Ecto neural progenitor cell (in vitro differentiated cells): Measurements from ENCODE around the gene KANK4.

Experiments
- DNase-seq: peaks from one replicate; pipeline ENCODE4 v3.0.0-alpha.2; 2018; ENCODE audit warnings: low spot score

Gene KANK4

DNA sequence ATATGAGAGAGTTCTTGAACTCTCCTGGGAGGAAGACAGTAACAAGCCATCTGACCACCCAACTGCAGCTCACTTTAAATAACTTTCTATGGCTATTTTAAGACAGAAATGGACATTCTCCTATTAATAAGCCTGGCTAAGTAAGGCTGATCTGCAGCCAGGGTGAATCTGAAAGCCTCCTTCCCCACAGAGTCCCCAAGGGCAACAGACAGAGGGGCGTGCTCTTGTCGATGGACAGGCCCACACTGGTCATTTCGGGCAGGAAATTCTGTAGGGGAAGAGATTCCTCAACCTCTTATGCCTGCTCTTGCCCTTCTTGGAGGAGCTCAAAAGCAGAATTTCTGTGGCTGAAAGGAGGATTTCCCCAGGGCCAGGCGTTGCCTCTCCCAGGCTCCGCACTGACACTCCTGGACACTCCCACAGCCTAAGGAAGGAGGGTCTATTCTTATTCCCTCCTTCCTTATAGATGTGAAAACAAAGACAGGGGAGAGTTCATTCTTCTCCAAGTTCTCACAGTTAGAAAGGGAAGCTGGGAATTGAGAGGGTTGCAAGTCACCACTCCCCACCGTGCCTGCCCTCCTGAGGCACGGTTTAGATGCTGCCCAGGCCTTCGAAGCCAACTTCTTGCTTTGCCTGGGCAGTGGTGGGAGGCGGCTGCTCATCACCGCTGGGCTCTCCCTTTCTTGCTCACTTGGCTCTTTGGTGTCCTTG is 17.9 kb upstream of the KANK4 start:
- peak; percentile 55 for DNase-seq

DNA sequence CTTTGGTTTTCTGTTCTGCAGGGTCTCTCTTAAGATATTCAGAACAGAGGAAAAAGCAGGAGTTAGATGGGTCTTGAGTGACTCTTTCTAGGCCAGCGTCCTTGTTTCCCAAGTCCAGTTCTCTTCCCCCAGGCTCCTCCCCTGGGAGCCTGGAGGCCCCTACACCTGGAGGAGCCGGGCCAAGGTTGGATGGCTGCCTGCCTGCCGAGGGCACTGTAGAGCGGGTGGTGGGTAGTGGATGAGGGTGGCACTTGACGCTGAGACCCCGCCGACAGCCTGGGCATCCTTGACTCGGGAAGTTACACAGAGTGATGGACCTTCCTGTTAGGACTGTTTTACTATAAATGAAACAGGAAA is 17.4 kb upstream of the KANK4 start:
- no peak for DNase-seq

DNA sequence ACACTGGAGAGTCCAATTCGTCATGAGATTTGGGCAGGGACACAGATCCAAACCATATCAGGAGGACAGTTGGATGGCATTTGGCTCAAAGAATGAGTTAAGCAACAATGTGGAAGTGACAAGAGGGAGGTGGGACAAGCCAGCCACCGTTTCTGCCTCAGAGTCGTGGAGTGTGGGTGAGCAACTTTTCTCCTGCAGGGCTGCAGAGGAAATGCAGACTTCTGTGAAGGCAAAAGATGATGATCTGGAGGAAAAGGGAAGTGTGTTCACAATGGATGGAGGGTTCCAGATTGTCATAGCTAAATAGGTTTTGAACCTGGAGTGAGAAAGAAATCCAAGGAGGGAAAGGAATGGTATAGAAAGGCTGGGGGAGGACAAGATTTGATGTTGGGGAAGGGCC is 16.4 kb upstream of the KANK4 start:
- DNase-seq, result no peak

DNA sequence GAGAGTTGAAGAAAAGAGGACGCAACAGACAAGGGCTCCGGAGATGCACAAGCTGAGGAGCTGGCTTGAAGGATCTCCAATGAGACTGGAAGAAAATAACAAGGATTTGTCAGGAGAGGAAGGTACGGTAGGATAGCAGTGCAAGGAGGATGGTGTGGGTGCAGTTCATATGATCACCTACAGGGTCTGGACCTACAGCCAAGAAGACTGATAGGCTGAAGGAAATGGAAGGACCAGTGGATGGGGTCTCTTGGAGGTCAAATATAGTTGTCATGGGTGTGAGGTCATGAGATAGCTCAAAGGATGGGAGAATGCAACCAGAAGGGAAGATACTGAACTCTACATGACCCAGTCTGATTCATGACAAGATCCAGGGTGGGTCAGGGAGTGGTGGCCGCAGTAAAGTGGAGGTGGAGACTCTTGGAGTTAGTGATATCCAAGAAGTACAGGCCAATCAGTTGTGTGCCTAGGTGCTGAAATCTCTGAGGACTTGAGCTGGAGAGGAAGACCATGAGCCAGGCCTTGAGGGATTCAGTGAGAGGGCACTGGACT is 15.3 kb upstream of the KANK4 start:
- no peak for DNase-seq

DNA sequence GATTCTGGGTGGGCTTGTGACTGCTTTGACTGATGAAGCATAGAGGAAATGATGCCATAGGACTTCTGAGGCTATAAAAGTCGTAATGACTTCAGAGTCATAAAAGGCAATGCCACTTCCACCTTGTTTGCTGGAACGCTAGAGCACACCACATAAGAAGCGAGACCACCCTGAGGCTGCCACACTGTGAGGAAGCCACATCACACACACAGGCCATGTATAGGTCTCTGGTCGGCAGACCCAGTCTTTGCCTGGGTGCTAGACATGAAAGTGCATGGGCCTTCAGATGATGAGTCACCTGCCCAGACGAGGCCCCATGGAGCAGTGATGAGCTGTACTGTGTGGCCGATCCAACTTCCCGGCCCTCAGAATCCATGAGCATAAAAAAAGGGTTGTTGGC is 14.2 kb upstream of the KANK4 start:
- DNase-seq, result no peak

DNA sequence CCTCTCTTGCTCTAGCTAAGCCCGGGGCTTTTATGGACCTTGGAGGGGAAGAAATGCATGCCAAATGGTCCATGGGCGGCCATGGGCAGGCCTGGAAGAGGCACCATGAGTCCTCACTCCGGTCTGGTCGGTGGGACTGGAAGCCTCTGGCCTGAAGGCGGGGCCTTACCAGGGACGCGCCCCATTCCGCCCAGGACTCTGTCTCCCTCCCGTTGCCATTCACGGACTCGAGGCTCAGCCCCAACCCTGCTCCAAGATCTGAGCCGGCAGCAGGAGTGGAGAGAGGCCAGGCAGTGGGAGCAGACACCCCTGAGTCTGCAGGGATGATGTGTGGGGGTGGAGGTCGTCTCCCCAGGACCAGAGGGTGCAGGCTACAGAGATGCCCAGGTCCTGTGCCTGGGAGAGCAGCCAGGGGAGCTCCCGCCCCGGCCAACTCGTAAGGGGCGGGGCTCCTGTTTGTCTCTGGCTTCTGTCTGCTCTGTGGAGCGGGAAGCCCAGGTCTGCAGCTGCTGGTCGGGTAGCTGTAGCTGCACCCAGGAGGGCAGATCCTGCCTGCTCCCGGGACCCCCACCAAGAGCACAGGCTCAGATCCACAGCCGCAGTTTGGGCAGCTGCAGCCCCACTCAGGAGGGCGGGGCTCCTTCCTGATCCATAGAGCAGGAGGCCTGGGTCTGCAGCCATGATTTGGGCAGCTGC is 8.3 kb upstream of the KANK4 start:
- no peak for DNase-seq

DNA sequence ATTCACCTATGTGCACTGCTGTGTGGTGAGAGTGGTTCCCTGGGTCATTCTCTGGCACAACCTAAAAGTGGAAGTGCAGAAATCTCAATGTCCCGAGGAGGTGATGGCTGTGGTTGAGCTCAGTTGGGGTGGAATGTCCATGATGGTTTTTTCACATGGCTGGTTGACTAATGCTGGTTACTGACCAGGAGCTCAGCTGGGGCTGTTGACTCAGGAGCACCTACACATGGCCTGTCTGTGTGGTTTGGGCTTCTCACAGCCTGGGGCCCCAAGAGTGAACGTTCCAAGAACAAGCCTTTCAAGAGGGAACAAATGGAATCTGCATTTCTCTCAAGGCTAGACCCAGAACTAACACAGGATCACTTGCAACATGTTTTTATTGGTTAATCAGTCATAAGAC is 6.4 kb upstream of the KANK4 start:
- DNase-seq, result no peak

DNA sequence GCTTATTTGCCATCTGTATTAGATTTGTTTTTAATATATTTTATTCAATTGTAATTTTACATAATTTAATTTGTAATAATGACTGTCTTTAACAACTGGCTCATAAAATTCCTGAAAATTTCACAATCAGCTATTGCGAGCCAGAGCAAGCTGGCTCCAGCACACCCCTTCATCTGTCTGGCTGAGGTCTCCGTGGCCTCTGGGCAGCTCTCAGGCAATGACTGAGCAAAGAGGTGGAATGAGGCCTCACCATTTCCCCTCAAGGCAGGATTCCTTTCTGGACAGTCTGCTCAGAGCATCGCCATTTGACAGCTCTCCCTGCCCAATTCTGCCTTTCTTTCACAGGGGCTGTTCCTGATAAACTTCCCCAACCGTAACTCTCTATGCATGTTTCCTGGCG is 5.8 kb upstream of the KANK4 start:
- DNase-seq, result no peak

DNA sequence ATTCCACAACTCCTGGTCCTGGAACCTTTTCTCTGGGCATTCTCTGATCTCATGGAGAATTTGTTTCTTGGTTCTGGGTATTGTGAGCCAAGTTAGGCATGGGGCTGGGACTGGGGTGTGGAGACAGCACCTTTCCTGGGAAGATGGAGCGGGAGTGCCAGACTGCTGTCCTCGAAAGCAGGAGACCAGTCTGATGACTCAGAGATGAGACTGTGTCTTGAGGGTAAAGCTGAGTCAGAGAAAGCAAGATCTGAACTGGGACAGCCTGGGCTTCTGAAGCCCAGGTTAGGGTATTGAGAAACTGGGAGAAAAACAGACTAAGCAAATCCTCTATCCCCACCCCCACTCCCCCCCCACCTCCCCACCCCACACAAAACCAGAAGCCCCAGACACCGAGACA is 2.2 kb upstream of the KANK4 start:
- DNase-seq, result no peak

DNA sequence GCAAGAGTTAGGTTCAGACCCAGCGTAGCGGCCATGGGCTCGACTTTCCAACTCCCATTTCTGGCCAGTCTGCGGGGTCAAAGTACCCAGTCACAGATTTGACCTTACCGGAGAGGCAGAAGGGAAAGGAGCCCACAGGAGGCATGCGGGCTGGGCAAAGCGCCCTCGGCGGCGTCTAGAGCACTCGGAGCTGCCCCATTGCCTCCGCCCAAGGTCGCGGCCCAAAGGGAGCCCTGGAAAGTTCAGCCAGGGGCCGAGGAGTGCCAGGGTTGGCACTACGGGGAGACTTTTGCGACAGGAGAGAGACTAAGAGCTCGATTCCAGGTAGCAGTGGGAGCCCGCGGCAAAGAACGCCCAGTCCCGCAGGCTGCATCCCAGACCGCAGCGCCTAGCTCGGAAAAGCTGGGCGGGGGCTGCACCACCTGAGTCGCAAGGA is 896 bp downstream of the KANK4 start:
- DNase-seq, result no peak

DNA sequence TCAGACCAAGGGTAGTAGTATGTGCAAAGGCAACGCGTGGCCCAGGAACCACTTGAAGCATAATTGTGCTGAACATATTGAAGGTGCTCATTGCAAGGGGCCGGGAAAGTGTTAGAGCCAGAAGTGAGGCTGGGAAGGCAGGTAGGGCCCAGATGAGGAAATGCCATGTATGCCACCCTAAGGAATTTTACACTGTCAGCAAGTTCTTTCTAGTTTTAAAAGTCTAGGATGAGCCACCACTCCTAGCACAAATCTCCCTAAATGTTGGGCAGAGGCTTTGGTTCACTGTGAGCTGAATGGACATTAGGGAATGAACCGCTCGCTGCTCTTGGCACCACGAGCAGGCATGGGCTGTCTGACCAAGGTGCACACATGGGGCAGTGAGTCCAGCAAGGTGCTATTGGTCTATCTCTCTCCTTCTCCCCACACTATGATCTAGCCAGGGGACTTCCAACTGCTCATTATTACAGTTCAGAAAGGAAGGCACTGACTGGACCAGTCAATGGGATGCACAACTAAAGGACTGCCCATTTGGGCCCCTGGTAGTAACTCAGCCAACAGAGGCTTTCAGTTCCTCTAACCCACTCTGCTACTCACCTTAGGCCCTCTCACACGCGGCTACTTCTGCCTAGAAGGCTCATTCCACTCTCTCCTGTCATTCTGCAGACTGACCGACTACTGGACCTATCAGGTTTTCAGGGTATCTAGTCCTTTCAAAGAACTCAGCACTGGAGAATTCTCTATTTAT is 2.0 kb downstream of the KANK4 start:
- DNase-seq, result no peak

DNA sequence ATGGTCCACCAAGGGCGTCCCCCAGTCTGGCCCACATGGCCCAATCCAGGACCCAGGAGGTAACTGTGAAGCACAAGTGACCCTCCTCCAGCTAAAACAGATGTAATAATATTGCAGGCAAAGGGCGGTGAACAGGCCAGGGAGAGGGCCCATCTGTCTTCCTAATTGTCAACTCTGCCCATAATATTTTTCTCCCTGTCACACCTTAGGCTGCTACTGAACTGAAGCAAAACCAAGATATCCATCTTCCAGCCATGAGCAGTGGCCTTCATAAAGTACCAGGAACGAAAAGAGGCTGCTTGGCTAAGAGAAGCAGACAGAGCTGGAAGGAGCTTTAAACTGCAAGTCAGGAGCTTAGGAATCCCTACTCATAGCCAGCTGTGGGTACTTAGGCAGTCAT is 3.1 kb downstream of the KANK4 start:
- no peak for DNase-seq

DNA sequence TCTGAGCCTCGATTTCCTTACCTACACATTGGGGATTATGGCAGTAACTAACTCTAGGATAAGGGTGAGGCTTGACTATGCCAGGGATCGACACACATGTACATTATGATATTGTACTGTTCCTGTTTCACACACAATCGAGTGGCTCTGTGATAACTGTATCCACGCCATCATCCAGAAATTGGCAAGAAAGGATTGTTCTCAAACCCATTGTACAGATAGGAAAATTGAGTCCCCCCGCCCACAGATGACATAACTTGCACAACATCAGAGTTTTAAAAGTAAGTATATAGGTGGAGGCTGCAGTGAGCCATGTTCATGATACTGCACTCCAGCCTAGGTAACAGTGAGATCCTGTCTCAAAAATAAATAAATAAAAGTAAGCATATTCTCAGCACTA is 3.8 kb downstream of the KANK4 start:
- no peak for DNase-seq

DNA sequence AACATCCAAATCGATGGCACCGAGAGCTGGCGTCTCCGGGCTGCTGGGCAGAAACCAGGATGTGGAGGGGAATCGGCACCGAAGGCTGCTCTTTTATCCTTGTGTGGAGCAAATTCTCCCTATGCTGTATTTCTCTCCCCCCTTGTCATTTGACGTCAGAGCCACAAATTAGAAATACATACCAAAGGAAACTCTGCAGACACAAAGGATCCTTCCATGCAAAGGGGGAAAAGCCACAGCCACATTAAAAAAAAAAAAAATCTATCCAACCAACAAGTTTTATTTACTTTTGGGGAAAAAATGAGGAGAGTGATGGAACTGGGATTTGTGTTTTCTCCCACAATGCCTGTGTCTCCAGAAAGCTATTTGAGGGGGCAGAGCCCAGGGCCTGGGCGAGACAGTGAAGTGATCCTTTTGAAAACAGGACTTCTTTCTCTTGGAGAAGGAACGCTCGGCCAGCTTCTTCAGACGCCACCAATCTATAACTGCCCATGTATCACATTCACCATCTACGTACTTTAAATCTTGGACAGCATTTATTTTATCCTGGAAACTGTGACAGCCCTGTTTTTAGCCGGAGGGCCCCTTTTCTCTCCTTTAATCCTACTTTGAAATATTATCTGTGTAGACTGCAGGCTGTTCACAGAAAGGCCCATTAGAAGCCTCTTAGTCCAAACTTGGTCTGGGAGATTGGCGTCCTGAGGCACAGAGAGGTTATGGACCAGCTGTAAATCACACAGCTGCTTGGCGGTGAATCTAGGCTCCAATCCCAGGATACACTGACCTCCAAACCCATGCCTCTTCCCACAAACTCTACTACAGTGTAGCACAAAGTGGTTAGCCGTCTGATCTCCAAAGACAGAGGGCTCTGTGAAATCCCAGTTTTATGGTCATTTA is 4.5 kb downstream of the KANK4 start:
- no peak for DNase-seq

DNA sequence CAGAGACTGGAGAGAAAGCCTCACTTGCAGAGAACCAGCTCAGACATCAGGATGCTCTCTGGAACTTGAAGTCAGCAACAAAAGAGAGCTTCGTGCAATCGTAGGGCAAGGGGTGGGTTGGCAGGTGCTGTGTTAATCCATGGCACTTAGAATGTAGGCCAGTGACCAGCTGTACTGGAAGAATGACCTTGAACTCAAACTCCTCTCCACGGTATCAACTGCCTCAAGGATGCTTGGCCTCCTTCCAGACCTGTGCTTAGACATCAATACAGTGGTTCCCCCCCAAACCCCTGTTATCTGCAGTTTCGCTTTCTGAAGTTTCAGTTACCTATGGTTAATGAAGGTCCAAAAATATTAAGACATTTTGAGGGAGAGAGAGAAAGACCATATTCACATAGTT is 6.5 kb downstream of the KANK4 start:
- DNase-seq, result no peak

DNA sequence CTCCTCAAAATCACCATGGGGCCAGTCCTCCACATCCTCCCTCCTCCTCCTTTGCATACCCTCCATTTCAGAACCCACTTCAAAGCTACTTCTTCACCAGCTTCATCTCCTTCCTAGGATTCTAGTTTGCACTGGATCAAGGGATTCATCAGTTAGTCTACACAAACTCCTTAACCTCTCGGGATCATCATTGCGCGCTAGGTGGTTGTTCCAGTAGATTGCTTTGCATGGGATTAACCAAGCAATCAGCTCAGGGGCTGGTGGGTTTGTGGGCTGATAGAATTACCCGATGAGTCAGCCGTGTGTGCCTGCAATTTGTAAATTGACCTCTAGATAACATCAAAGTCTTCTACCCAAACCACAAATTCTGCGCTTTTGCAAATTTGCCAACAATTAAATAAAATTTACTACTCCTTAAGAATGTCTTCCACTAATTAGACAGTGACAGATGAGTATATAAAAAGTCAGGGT is 7.7 kb downstream of the KANK4 start:
- DNase-seq, result no peak

DNA sequence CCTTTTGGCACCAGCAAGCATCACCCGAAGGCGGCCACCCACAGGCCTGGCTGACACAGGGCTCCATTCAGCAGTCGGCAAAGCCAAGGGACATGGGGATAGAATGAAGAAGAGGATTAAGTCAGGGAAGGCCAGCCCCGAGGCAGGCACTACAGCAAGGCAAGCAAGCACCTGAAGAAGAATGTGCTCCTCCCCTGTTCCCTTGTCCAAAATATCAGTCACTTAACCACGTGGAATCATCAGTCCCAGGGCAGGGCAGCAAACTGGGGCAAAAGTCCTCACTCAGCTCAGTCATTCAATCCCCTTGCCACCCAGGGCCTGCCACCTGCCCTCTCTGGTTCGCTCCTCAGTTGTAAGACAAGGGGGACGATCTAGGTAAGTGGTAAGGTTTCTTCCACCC is 9.3 kb downstream of the KANK4 start:
- DNase-seq, result no peak

DNA sequence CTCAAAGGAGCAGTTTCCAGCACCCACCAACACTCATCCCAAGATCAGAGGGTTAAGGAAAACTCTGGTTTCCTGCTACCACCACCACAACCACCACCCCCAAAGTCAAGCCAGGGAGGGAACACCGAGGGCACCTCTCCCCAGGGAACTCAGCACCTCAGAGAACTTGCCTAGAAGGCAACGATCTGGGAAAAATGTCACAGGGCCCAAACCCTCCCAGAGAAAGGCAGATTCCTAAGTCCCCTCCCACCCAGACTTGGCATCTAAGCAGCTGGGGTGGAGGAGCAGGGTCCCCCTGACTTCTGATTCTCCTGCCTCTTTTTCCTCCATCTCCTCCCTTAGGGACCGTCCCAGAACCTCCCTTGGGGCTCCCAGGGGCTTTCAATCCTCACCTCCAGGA is 10.6 kb downstream of the KANK4 start:
- DNase-seq, result no peak

DNA sequence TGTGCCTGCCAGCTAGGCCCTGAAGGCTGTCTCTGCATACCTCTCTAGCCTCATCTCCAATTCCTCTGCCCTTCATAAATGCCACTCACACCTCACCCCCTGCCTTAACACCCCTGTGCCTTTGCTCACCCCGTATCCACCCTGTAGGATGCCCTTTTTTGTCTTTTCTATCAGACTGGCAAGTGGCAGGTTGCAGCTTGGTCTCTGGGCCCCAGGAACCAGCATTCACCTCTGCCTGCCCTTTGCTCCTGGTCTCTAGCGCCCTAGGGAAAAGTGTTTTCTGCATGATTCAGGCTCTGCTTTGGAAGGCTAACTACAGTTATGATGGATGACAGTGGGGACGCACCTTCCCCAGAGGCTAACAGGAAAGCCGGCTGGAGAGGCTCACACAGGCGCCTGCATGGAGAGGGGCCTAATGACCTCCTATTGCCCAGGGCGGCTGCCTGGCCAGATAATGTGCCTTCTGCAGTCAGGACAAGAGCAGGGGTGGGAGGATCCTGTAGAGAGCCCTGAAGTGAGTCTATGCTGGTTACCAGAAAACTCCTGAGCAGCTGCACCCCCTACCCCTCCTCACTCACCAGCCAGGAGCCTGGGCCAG is 11.2 kb downstream of the KANK4 start:
- DNase-seq, result no peak

DNA sequence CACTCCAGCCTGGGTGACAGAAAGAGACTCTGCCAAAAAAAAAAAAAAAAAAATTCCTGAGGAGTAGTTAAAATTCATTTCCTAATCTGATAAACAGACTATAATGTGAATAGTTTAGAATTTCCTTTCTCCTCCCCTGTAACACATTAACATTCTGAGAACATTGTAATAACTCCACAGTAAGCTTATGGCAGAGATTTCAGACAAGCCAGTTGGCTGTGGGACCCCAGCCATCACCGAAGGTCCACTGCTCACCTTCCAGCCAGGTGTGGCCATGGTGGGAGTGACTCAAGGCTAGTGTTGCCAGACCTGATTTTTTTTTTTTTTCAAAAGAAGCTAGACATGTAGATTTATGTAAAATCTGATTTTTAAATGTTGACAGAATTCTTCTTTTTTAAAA is 11.8 kb downstream of the KANK4 start:
- DNase-seq, result no peak

DNA sequence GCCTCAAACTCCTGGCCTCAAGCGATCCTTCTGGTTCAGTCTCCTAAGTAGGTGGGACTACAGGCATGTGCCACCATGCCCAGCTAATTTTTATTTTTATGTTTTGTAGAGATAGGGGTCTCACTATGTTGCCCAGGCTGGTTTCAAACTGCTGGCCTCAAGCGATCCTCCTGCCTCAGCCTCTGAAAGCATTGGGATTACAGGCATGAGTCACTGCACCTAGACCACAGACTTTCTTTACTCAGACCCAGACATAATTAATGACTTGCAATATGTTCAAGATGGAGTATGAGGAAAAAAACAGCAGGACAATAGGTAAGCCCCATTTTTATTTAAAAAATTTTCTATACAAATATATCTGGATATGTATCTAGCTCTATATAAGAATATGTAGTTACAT is 13.2 kb downstream of the KANK4 start:
- no peak for DNase-seq

DNA sequence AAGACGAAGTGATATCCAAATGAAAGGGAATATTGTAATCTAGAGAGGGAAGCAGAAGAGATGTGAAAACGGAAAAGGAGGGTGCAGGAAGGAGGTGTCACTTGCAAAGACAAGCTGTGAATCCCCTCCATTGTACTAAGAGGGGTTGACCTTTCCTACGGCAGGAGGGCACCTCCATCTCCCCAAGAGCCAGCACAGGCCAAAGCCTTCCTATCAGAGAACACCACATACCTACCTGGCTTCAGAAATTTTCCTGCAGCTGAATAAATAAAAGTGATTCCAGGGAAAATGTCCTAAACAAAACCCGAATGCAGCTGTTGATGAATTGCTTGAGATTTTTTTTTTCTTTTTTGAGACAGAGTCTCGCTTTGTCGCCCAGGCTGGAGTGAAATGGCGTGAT is 14.3 kb downstream of the KANK4 start:
- DNase-seq, result no peak
